ENCODE results near the gene RNF144B. TPM values are rescaled to one million over a fixed set of nuclear protein-coding genes. Genes with fewer than 3 reads are reported as not detected.

RNF144B gene
- total and polyA plus RNA-seq, 10 of the 15 experiments (the other 5 are each of a cell fraction or from before 2014, with no cell fraction given), result 0.03 to 0.18 (median 0.14) TPM

- TF ChIP-seq RELB (IDR thresholded peaks at IDR 0.05; ENCODE audit: low read depth) (no peak), SMC3 (IDR thresholded peaks at IDR 0.05; ENCODE audit: borderline replicate concordance, low read length) (no peak; the same call in 1 of the 2 replicates), RB1 (IDR thresholded peaks at IDR 0.05; ENCODE audit: borderline replicate concordance) (no peak), NRF1 (conservative IDR thresholded peaks at IDR 0.05; ENCODE audit: low read depth, low read length) (no peak), TCF12 (IDR thresholded peaks at IDR 0.05; ENCODE audit: low read depth, low read length) (no peak), BMI1 (IDR thresholded peaks at IDR 0.05; ENCODE audit: borderline replicate concordance) (peak; percentile 52; the same call in 1 of the 2 replicates), CREB1 (IDR thresholded peaks at IDR 0.05; ENCODE audit: low read depth) (0 out of 2 replicates have a peak, but pooled peaks have one; percentile 12), TBL1XR1 (IDR thresholded peaks at IDR 0.05; ENCODE audit: low read depth, low read length) (no peak), HCFC1 (IDR thresholded peaks at IDR 0.05; ENCODE audit: low read length) (no peak), ZNF274 (IDR thresholded peaks at IDR 0.05; ENCODE audit: insufficient read depth, insufficient read length) (no peak), NFXL1 (IDR thresholded peaks at IDR 0.05; ENCODE audit: borderline replicate concordance) (no peak), PBX3 (IDR thresholded peaks at IDR 0.05; ENCODE audit: insufficient replicate concordance, low read depth, low read length) (peak; percentile 60), RAD21 (IDR thresholded peaks at IDR 0.05; ENCODE audit: insufficient read depth, low read depth, low read length) (no peak), ATF7 (IDR thresholded peaks at IDR 0.05; ENCODE audit: low read depth) (peak; percentile 66), BACH1 (IDR thresholded peaks at IDR 0.05; ENCODE audit: borderline replicate concordance) (no peak), ATF3 (IDR thresholded peaks at IDR 0.05; ENCODE audit: borderline replicate concordance, extremely low read depth, low read depth, low read length) (no peak), KLF5 (IDR thresholded peaks at IDR 0.05; ENCODE audit: partially characterized antibody) (peak; percentile 50), ZNF217 (IDR thresholded peaks at IDR 0.05) (no peak), PML (IDR thresholded peaks at IDR 0.05; ENCODE audit: low read length) (no peak), IRF4 (IDR thresholded peaks at IDR 0.05; ENCODE audit: low read depth, low read length) (peak; percentile 80), NFIC (IDR thresholded peaks at IDR 0.05; ENCODE audit: low read depth, low read length) (peak; percentile 74), REST (IDR thresholded peaks at IDR 0.05; ENCODE audit: low read depth, low read length) (no peak), ZNF24 (IDR thresholded peaks at IDR 0.05) (no peak), HDGF (IDR thresholded peaks at IDR 0.05) (no peak), CHD4 (IDR thresholded peaks at IDR 0.05) (no peak), MAX (IDR thresholded peaks at IDR 0.05; ENCODE audit: low read depth, low read length) (no peak), CBFB (IDR thresholded peaks at IDR 0.05; ENCODE audit: low read depth) (no peak)
Observed at GRCh38 chr6:18400831-18401446, 13.8 kb downstream of the RNF144B start (continued).
